Endothelial cell (in vitro differentiated cells): ENCODE data around the gene TMEM109. TPM values are rescaled to one million over a fixed set of nuclear protein-coding genes. Genes with fewer than 3 reads are reported as not detected.
A peak's percentile ranks its signal among the peaks of the same experiment; 100 is the strongest.

Source experiments
- DNase-seq: peaks from one replicate; pipeline ENCODE4 v3.0.0; 2021; ENCODE audit warnings: low spot score
- H3K27ac Mint-ChIP-seq: one replicate; pipeline ENCODE4 v1.8.0; 2021; ENCODE audit warnings: mixed read lengths, inconsistent platforms; ENCODE audit not compliant: unreplicated experiment
- H3K27me3 Mint-ChIP-seq: one replicate; pipeline ENCODE4 v1.8.0; 2021; ENCODE audit warnings: mild to moderate bottlenecking, moderate library complexity, mixed read lengths, inconsistent platforms; ENCODE audit not compliant: unreplicated experiment
- H3K36me3 Mint-ChIP-seq: one replicate; pipeline ENCODE4 v1.8.0; 2021; ENCODE audit warnings: mild to moderate bottlenecking, low read depth, mixed read lengths, inconsistent platforms; ENCODE audit not compliant: unreplicated experiment
- H3K4me1 Mint-ChIP-seq: one replicate; pipeline ENCODE4 v1.8.0; 2021; ENCODE audit warnings: mild to moderate bottlenecking, mixed read lengths, inconsistent platforms; ENCODE audit not compliant: unreplicated experiment
- H3K4me3 Mint-ChIP-seq: one replicate; pipeline ENCODE4 v1.8.0; 2021; ENCODE audit warnings: mild to moderate bottlenecking, mixed read lengths, inconsistent platforms; ENCODE audit not compliant: unreplicated experiment
- H3K9me3 Mint-ChIP-seq: one replicate; pipeline ENCODE4 v1.8.0; 2021; ENCODE audit warnings: mixed read lengths, inconsistent platforms; ENCODE audit not compliant: unreplicated experiment
- total RNA-seq: library from RNA; stranded (reverse); fragmentation: NEBNext Ultra II Directional; extraction: Animal tissue kit (Norgen Biotek cat#: 25700); gene quantifications from one replicate; pipeline ENCODE4 v1.2.1, GENCODE V29; 2021; ENCODE audit not compliant: unreplicated experiment
- TF ChIP-seq, protein P1 (sequence below): fragments of 200-600 bp; sonication (generic); IDR thresholded peaks from one replicate; pipeline ENCODE4 v1.5.0; 2021; ENCODE audit warnings: antibody characterized with exemption; ENCODE audit not compliant: unreplicated experiment

The TMEM109 gene
- total RNA-seq, 1 donor from 2014 or later: 95.1 TPM

DNA sequence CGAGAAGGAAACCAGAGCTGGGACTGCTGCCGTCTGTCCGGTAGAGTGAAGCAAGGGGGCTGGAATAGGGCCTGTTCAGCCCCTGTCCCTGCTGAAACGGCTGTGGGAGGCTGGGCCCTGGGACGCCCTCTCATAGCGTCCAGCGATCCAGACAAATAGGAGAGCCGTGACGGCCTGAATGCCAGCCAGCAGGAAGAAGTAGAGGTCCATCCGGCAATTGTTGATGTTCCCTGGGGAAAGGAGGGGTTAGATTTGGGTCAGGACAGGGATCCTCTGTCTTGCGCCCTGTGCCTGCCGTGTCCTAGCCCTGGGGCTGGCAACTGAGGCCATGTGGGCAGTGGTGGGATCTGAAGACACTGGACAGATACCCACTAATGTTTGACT, 23.2 kb downstream of the TMEM109 start:
- H3K4me1 Mint-ChIP-seq: peaks cover 14% of the 10 kb centered on the region
- peaks cover 14% of the 10 kb centered on the region for H3K27me3 Mint-ChIP-seq
- no peaks in the 10 kb centered on the region for H3K9me3 Mint-ChIP-seq
- no peak for DNase-seq
- peak overlapping the region; percentile 31 for H3K4me3 Mint-ChIP-seq
- peaks cover 11% of the 10 kb centered on the region for H3K36me3 Mint-ChIP-seq
- peak overlapping the region; percentile 43 for H3K27ac Mint-ChIP-seq
- TF ChIP-seq, protein P1, sequence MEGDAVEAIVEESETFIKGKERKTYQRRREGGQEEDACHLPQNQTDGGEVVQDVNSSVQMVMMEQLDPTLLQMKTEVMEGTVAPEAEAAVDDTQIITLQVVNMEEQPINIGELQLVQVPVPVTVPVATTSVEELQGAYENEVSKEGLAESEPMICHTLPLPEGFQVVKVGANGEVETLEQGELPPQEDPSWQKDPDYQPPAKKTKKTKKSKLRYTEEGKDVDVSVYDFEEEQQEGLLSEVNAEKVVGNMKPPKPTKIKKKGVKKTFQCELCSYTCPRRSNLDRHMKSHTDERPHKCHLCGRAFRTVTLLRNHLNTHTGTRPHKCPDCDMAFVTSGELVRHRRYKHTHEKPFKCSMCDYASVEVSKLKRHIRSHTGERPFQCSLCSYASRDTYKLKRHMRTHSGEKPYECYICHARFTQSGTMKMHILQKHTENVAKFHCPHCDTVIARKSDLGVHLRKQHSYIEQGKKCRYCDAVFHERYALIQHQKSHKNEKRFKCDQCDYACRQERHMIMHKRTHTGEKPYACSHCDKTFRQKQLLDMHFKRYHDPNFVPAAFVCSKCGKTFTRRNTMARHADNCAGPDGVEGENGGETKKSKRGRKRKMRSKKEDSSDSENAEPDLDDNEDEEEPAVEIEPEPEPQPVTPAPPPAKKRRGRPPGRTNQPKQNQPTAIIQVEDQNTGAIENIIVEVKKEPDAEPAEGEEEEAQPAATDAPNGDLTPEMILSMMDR: no peak

DNA sequence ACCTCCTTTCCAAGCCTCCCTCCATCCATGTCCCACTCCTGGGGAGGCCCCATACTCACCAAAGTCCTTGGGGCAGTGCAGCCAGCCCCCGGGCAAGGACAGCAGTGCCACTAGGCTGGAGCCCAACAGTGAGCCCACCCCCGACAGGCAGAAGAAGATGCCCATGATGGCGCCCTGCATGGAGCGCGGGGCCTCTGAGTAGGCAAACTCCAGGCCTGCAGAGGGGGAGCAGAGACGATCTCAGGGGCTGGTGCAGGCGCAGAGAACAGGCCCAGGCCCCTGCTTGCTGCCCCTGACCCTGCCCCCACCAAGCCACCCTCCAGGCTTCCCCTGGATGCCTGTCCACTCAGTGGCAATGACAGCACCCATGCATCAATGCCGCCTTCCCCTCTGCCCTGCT, 23.9 kb downstream of the TMEM109 start:
- Mint-ChIP-seq H3K27me3 (peaks cover 14% of the 10 kb centered on the region), H3K4me3 (no peak overlapping the region)
- DNase-seq: no peak

DNA sequence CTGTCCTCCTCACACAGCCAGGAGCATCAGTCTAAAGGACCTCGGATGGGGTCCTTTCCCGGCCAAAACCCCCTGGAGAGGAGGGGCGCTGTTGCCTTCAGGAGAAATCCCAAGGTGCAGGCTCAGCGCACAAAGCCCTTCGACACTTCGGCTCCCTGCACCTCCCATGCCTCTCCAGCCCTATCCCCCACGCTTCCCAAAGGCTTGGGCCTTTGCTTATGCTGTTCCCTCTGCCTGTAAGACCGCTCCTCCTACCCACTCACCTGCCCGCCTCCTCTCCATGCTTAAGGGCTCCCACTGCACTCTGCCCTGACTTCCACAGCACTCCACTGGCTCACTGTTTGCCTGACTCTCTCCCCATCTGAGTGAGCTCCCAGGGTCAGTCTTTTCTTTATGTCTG, 24.5 kb downstream of the TMEM109 start:
- H3K4me3 Mint-ChIP-seq: no peak overlapping the region
- peaks cover 9% of the 10 kb centered on the region for H3K36me3 Mint-ChIP-seq
- TF ChIP-seq, protein P1: no peak
- no peaks in the 10 kb centered on the region for H3K9me3 Mint-ChIP-seq
- peaks cover 14% of the 10 kb centered on the region for H3K4me1 Mint-ChIP-seq
- DNase-seq: no peak
- H3K27me3 Mint-ChIP-seq: peaks cover 15% of the 10 kb centered on the region
- no peak overlapping the region for H3K27ac Mint-ChIP-seq

More for the DNA sequence above, 23.9 kb downstream of the TMEM109 start:
- Mint-ChIP-seq H3K36me3 (peaks cover 9% of the 10 kb centered on the region), H3K4me1 (peaks cover 14% of the 10 kb centered on the region), H3K27ac (no peak overlapping the region), H3K9me3 (no peaks in the 10 kb centered on the region)
- TF ChIP-seq, protein P1: no peak

DNA sequence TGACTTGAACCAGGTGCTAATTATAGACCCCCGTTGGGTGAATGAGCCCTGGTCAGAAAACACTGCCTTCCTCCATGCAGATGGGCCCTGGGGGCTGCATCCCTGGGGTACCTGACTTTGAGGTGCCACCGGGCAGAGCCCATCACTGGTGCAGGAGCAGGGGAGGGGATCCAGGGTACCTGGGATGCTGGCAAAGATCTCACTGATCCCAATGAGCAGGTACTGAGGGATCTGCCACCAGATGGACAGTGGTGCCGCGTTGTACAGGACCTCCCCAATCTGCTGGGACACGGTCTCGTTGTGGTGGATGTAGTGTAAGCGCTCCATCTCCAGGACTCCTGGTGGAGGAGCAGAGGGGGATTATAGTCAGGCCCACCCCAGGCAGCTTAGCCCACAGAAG, 25.3 kb downstream of the TMEM109 start:
- no peaks in the 10 kb centered on the region for H3K9me3 Mint-ChIP-seq
- H3K27ac Mint-ChIP-seq: no peak overlapping the region
- peaks cover 15% of the 10 kb centered on the region for H3K27me3 Mint-ChIP-seq
- H3K4me1 Mint-ChIP-seq: peaks cover 14% of the 10 kb centered on the region
- TF ChIP-seq, protein P1: no peak
- no peak overlapping the region for H3K4me3 Mint-ChIP-seq
- no peak for DNase-seq
- peaks cover 5% of the 10 kb centered on the region for H3K36me3 Mint-ChIP-seq

DNA sequence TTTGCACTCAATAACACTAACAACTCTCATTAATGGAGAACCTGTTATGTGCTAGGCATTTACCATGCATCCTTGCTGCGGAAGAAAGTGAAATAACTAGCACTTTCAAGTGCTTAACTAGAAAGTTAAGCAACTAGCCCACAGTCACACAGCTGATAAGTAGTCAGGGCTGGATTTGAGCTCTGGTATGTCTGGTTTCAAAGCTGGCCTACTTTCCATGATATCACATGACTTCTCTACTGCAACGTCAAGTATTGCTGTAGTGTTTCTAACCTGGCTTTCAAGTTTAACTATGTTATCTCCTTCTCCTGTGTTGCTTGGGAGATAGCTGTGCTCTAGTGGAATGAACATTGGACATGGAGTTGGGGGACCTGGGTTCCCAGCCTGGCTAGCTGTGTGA, 25.9 kb downstream of the TMEM109 start:
- Mint-ChIP-seq H3K4me1 (peaks cover 14% of the 10 kb centered on the region), H3K27me3 (peaks cover 15% of the 10 kb centered on the region), H3K4me3 (no peak overlapping the region), H3K27ac (no peak overlapping the region), H3K9me3 (no peaks in the 10 kb centered on the region), H3K36me3 (peaks cover 5% of the 10 kb centered on the region)
- TF ChIP-seq, protein P1: no peak
- no peak for DNase-seq
